Activated T-cell treated with anti-CD3 and anti-CD28 coated beads for 48 hours (primary cell): Measurements from ENCODE around the gene ADAM12.
"Not testable (repeated sequence)": the region's sequence is repeated elsewhere in the genome, so short reads cannot be mapped to it uniquely, and the experiment has no call there.

Experiments
- DNase-seq: peaks from one replicate; pipeline ENCODE4 v3.0.0-alpha.2; 2020; ENCODE audit warnings: low read depth

ADAM12 gene

DNA sequence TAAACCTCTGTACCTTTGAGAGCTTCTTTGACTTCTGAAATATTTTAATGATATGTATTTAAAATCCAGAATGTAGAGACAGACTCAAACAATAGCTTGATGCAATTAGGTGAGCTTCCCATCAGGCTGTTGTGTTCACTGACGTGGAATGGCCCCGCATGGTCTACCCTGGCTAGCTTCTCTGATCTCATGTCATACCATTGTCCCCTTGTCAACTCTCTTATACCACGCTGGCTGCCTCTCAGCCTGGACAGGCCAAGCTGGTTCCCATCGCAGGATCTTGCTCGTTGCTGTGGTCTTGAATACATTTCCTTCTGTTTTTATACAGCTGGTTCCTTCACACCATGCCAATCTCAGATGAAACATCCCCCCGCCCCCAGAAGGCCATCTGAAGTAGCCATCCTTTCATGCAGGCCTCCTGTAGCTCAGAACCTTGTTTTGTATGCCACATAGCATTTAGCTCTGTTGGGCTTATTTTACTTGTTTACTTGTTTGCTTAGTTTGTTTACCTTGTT is 407.7 kb downstream of the ADAM12 start:
- DNase-seq = no peak

GRCh38 chr10:125979976-125980375 is 408.3 kb downstream of the ADAM12 start:
- DNase-seq = no peak

GRCh38 chr10:125976960-125977605 is 411.2 kb downstream of the ADAM12 start:
- DNase-seq = no peak

DNA sequence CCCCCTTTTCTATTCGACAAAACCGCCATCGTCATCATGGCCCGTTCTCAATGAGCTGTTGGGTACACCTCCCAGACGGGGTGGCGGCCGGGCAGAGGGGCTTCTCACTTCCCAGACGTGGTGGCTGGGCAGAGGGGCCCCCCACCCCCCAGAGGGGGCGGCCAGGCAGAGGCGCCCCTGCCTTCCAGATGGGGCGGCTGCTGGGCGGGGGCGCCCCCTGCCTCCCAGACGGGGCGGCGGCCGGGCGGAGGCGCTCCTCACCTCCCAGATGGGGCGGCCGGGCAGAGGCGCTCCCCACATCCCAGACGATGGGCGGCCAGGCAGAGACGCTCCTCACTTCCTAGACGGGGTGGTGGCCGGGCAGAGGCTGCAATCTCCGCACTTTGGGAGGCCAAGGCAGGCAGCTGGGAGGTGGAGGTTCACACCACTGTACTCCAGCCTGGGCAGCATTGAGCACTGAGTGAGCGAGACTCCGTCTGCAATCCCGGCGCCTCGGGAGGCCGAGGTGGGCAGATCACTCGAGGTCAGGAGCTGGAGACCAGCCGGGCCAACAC is 418.1 kb downstream of the ADAM12 start:
- DNase-seq = not testable (repeated sequence)

DNA sequence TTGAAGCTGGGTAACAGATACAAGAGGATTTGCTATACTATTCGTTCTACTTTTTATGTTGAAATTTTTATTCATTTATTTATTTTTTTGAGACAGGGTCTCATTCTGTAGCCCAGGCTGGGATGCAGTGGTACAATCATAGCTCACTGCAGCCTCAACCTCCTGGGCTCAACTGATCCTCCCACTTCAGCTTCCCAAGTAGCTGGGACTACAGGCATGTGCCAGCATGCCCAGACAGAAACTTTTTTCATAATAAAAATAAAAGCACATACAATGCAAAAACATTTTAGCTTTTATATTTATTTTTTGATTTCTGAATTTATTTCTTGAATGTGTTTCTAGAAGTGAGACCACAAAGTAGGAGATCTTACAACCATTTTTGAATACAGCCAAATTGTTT is 420.7 kb downstream of the ADAM12 start:
- DNase-seq = no peak

DNA sequence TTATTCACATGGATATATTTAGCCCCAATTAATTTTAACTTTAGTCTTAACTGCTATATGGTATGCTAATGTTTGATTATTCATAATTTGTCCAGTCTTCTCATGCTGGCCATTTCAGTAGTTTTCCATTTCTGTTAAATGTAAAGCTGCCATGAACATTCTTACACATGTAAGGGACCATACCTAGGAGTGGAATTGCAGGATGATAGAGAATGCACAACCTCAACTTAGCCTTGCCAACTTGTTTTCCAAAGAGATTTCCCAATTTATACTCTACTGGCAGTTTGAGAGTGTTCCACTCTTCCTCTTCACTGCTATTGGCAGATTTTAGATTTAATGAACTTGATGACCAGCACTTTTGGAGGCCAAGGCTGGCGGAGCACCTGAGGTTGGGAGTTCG is 423.7 kb downstream of the ADAM12 start:
- no peak for DNase-seq
